ENCODE measurements around the gene PAH.

Gene PAH

GRCh38 chr12:102793921-102794320, 123.1 kb downstream of the PAH start:
- Histone ChIP-seq H3K27ac (ENCODE audit: extremely low read depth, low read depth, low read length) (no peak overlapping the region), H3K36me3 (ENCODE audit: control insufficient read depth in 2 of 2, insufficient read depth in 1 of 2, low read length in 2 of 2) (no peaks in the 10 kb centered on the region), H3K9me3 (ENCODE audit: control insufficient read depth, insufficient read depth, low read depth, low read length) (no peaks in the 10 kb centered on the region), H3K4me1 (ENCODE audit: control insufficient read depth, insufficient read depth, low read length) (no peaks in the 10 kb centered on the region), H3K4me3 (ENCODE audit: low read depth, low read length) (no peak overlapping the region)
- POLR2A ChIA-PET: no interaction called here
- CTCF ChIA-PET: interaction anchor here (0.9 to 2.1 kb wide), 2 partner anchors 17 to 23 kb away, joined by 3 to 5 read pairs; no protein-coding TSS in a partner anchor
- TF ChIP-seq ZNF2 (tag by site-specific recombination; IDR thresholded peaks at IDR 0.05) (no peak), KLF8 (tag by site-specific recombination; IDR thresholded peaks at IDR 0.05) (no peak), ATF2 (tag by site-specific recombination; IDR thresholded peaks at IDR 0.05; ENCODE audit: low read depth) (no peak)
